HG02840 (cell line): ENCODE results near the gene RBM47.

Experiments used
- ATAC-seq: cut with Tn5 transposase; IDR thresholded peaks from one replicate; pipeline ENCODE4 v1.9.1; 2021; ENCODE audit warnings: mild to moderate bottlenecking, moderate library complexity, moderate number of reproducible peaks; ENCODE audit not compliant: unreplicated experiment, low FRiP score

The RBM47 gene

DNA sequence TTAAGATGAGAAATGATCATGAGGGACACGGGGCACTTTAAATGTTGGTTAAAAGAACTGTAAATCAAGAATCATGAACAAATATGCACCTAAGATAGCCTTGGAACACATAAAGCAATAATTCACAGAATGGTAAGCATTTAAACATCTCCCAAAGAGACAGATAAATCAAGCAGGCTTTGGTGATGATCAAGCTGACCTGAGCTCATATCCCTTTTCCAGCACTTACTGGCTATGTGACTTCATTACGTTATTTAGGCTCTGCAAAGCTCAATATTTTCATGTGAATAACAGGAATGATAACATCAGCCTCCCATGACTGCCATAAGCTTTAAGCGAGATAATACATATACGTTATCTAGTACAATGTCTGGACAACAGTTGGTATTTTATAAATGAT lies 239.7 kb downstream of the RBM47 start:
- no peak for ATAC-seq

DNA sequence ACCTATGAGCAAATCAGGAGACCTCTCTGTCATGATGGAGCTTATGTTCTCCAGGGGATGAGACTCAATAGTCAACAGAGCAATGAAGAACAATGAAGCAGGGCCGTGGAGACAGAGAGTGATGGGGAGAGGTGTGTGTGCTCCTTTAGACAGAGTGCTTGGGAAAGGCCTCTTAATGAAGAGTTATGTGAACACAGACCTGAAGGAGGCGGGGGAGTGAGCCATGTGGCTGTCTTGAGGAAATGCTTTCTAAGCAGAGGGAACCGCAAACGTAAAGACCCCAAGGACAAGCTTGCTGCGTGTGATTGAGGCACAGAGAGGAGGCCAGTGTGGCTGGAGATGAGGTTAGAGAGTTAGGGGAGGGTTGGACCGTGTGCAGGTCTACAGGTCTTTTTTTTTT lies 241.4 kb downstream of the RBM47 start:
- ATAC-seq: no peak

DNA sequence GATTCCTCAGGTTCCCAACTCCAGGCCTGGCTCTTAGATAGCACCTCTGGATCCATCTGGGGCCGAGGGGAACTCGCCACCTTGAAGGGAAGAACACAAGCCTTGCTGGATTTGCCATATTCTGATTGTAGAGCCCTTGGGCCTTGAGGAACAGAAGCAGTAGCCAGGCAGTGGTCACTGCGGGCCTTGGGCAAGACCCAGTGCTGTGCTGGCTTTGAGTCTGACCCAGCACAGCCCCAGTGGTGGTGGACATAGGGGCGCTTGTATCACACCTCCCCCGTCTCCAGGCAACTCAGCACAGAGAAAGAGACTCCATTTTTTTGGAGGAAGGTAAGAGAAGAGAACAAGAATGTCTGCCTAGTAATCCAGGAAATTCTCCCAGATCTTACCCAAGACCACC lies 249.0 kb downstream of the RBM47 start:
- ATAC-seq: no peak

DNA sequence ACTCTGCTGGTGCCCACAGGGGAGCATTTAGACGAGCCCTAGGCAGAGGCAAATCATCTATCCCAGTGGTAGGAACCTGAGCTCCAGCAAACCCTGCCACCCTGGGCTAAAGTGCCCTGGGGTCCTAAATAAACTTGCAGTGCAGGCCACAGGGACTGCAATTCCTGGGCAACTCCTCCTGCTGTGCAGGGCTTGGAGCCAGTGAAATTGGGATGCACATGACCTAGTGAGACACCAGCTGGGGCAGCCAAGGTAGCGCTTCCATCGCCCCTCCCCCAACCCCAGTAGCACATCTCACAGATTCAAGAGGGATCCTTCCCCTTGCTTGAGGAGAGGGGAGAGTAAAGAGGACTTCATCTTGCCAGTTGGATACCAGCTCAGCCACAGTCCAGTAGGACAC lies 250.4 kb downstream of the RBM47 start:
- no peak for ATAC-seq

DNA sequence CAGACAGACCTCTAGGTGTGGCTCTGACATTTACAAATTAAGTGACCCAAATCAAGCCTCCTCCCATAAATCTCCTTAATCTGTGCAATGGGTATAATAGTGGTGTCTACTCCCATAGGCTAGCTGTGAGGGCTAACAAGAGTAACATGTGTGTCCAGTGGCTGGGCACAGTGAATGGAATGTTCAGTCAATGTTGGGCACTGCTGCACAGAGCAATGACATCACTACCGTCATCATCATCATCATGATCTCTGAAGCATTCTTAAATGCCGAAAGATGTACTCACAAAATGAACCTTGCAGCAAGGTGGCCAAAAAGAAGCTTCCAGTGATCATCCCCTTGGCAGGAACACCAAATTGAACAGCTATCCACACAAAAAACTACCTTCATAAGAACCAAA lies 251.0 kb downstream of the RBM47 start:
- ATAC-seq: no peak

DNA sequence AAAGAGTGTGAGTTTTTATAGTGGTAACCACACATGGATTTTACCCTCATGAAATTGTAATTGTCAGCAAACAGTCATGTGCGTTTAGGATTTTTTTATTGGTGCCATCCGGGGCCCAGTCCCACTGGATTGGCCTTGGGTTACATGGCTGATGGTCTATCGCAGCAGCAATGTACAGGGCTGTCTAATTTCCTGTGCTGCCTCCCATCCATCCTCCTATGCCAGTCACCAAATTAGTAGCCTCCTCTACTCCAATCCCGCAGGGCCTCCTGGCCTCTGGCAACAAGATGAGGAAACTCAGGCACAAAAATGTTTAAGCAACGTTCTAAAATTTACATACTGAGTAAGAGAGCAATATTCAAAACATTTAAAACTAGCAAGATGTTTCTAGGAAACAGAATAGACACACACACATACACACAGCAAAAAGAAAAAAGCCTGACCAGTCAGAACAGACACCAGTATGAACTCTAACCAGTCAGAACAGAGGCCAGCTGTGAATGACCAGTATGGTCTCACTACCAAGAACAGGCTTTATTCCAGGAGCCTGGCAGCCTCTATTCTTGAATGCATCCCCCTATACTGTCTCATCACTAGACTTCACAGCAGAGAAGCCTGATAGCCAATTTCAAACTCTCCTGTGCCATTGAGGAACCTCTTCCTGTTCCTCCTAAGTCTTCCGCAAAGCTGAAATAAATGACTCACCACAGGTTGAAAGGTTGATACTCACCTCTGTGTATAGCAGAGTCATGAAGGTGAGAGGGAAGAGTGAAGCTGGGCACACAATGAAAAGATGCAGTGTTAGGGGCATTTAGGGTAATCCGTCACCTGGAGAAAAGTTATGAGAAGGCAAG lies 251.9 kb downstream of the RBM47 start:
- ATAC-seq: no peak

DNA sequence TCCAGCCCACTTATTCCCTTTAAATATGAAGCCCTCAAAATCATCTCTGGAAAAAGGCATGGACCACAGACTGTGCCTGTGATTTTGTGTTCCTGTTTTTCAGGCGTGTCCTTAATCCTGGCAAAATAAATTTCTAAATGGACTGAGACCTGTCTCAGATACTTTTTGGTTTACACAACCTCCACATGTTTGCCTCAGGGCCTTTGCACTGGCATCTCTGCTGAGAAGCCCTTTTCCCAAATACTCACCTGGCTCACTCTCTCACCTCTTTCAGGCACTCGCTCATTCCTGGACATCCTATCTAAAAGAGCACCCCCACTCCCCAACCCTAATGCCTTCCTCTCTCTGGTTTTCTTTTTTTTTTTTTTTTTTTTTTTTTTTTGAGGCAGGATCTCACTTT lies 254.0 kb downstream of the RBM47 start:
- ATAC-seq: no peak

DNA sequence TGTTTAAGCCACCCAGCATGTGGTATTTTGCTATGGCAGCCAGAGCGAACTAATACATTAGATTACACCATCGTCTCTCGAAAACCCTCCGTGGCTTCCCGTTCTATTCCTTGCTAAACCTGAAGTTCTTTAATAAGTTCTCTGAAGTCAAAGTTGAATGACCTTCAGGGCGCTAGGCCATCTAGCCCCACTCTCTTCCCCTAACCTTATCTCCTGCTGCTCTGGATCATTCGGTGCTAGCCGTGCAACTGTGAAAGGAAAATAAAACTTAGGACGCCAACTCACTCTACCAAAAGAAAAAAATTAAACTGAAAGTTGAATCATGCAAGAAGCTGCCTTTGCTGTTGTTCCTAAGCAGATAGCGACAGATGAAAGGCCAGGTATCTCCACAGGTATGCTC lies 254.6 kb downstream of the RBM47 start:
- ATAC-seq: no peak

DNA sequence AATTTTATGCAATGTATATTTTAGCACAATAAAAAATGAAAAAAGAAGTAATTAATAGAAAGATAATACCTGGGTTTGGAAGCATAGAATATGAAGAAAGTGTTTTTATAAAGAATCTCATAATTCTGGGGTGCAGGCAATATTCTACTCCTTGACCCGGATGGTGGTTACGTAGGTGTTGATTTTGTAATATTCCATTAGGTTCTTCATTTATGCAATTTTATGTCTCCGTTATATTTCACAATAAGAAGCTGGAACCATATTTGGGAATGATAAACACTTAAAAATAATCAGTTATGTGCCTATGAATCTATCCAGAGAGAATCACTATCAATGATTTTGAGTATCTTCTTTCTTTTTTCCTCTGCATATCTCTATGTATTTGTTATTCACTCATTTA lies 256.0 kb downstream of the RBM47 start:
- ATAC-seq: no peak
